Kidney (tissue), 22 donors: ENCODE data around the gene GATA6. TPM values are rescaled to one million over a fixed set of nuclear protein-coding genes. Genes with fewer than 3 reads are reported as not detected.

ENCODE experiments used
- DNase-seq, 5 donors: peaks; one replicate each; pipeline ENCODE4 v3.0.0-alpha.2; 2013 to 2020
- FAIRE-seq: peaks from 2 replicates; lab custom pipeline; 2012; peaks lifted over from hg19 to GRCh38; lab: Jason Lieb, UNC
- H3K27ac ChIP-seq, 2 donors: one replicate each; pipeline ENCODE4 v1.7.0; 2013; ENCODE audit warnings: low read depth in 2 of 2, low read length in 2 of 2, inconsistent platforms in 1 of 2
- H3K27me3 ChIP-seq: one replicate; pipeline ENCODE4 v1.7.1; 2013; ENCODE audit warnings: low read length, inconsistent platforms; ENCODE audit not compliant: control insufficient read depth, insufficient read depth
- H3K36me3 ChIP-seq, 3 donors: one replicate each; pipeline versions ENCODE4 v1.7.0 to v1.7.1; 2013; ENCODE audit warnings: low read length in 3 of 3, control low read depth in 1 of 3, inconsistent platforms in 1 of 3; ENCODE audit not compliant: insufficient read depth in 3 of 3, control insufficient read depth in 2 of 3
- H3K4me1 ChIP-seq, 3 donors: one replicate each; pipeline versions ENCODE4 v1.7.0 to v1.7.1; 2013; ENCODE audit warnings: low read length in 3 of 3, inconsistent platforms in 1 of 3, low read depth in 1 of 3; ENCODE audit not compliant: control insufficient read depth in 2 of 3, insufficient read depth in 2 of 3
- H3K4me3 ChIP-seq, 3 donors: one replicate each; pipeline versions ENCODE4 v1.7.0 to v1.8.1; 2013; ENCODE audit warnings: low read length in 3 of 3, control low read depth in 1 of 3, inconsistent platforms in 1 of 3
- H3K9ac ChIP-seq, 3 donors: one replicate each; pipeline versions ENCODE4 v1.7.0 to v1.7.1; 2013; ENCODE audit warnings: low read length in 3 of 3, control low read depth in 1 of 3, inconsistent platforms in 1 of 3
- H3K9me3 ChIP-seq, 3 donors: one replicate each; pipeline versions ENCODE4 v1.7.0 to v1.7.1; 2013; ENCODE audit warnings: low read length in 3 of 3, control low read depth in 1 of 3, inconsistent platforms in 1 of 3; ENCODE audit not compliant: control insufficient read depth in 2 of 3, insufficient read depth in 1 of 3
- intact Hi-C: fragments of 100-400 bp; cut with DNase I; formaldehyde crosslinking; loops from one replicate; pipeline ENCODE4 v1.11.1; 2022
- long read RNA-seq, 10 donors: library from polyadenylated mRNA in 1 of 10; unstranded in 1 of 10; transcript quantifications; one replicate each; pipeline ENCODE4 v2.0.0 and lab custom pipeline, GENCODE V29; 2021 to 2026
- polyA plus RNA-seq: library from polyadenylated mRNA; stranded (reverse); fragments of 350-450 nt; fragmentation: Illumina TruSeq; extraction: RNeasy Lipid Tissue Mini Kit (QIAGEN cat#74804); gene quantifications from one replicate; pipeline ENCODE4 v1.2.3, GENCODE V29; 2014; ENCODE audit warnings: low read depth, low replicate concordance; ENCODE audit not compliant: insufficient read depth
- total RNA-seq: library from RNA; stranded (reverse); fragmentation: NEBNext Ultra II Directional; extraction: Animal tissue kit (Norgen Biotek cat#: 25700); gene quantifications from one replicate; pipeline ENCODE4 v1.2.1, GENCODE V29; 2021
- TF ChIP-seq, protein P1 (sequence below): IDR thresholded peaks from 3 replicates; pipeline ENCODE4 v1.5.1; 2012; ENCODE audit warnings: mild to moderate bottlenecking, moderate library complexity, borderline replicate concordance; ENCODE audit not compliant: insufficient read depth; ENCODE audit errors: extremely low read depth
- donor health status: control.
- donor health status: control.
- donor health status: control.
- donor health status: control.
- donor health status: control.
- donor health status: DM: yes; HTN: yes; CAD: no.
- donor health status: Normal renal cell carcinoma (clear cell type).

The GATA6 gene
- 10.9 TPM for total RNA-seq
- polyA plus RNA-seq = 1.7 TPM
- long read RNA-seq, donor 1, partial matches to known transcripts = 0 of 2 reads
- long read RNA-seq, donor 1, other reads (novel, unspliced or antisense) = 0 of 2 reads
- long read RNA-seq, donor 2, transcript GATA6-201 (7 exons, 3,770 nt) = major isoform, 5 of 5 reads
- long read RNA-seq, donor 2, partial matches to known transcripts = 0 of 5 reads
- long read RNA-seq, donor 2, other reads (novel, unspliced or antisense) = 0 of 5 reads
- long read RNA-seq, donor 3, transcript GATA6-201 (7 exons, 3,770 nt) = major isoform, 5 of 6 reads
- long read RNA-seq, donor 3, partial matches to known transcripts = 0 of 6 reads
- long read RNA-seq, donor 3, other reads (novel, unspliced or antisense) = 0 of 6 reads
- long read RNA-seq, donor 4, partial matches to known transcripts = 0 of 1 reads
- long read RNA-seq, donor 4, other reads (novel, unspliced or antisense) = 0 of 1 reads
- long read RNA-seq, donor 5 = 0 reads
- long read RNA-seq, donor 6 = 0 reads
- long read RNA-seq, donor 7, transcript GATA6-201 (7 exons, 3,770 nt) = major isoform, 6 of 15 reads
- long read RNA-seq, donor 7, partial matches to known transcripts = 3 of 15 reads
- long read RNA-seq, donor 7, other reads (novel, unspliced or antisense) = 4 of 15 reads
- long read RNA-seq, donor 8, partial matches to known transcripts = 0 of 1 reads
- long read RNA-seq, donor 8, other reads (novel, unspliced or antisense) = 0 of 1 reads
- long read RNA-seq, donor 9, partial matches to known transcripts = 0 of 3 reads
- long read RNA-seq, donor 9, other reads (novel, unspliced or antisense) = 0 of 3 reads
- long read RNA-seq, donor 10, partial matches to known transcripts = 5 of 5 reads
- long read RNA-seq, donor 10, other reads (novel, unspliced or antisense) = 0 of 5 reads

DNA sequence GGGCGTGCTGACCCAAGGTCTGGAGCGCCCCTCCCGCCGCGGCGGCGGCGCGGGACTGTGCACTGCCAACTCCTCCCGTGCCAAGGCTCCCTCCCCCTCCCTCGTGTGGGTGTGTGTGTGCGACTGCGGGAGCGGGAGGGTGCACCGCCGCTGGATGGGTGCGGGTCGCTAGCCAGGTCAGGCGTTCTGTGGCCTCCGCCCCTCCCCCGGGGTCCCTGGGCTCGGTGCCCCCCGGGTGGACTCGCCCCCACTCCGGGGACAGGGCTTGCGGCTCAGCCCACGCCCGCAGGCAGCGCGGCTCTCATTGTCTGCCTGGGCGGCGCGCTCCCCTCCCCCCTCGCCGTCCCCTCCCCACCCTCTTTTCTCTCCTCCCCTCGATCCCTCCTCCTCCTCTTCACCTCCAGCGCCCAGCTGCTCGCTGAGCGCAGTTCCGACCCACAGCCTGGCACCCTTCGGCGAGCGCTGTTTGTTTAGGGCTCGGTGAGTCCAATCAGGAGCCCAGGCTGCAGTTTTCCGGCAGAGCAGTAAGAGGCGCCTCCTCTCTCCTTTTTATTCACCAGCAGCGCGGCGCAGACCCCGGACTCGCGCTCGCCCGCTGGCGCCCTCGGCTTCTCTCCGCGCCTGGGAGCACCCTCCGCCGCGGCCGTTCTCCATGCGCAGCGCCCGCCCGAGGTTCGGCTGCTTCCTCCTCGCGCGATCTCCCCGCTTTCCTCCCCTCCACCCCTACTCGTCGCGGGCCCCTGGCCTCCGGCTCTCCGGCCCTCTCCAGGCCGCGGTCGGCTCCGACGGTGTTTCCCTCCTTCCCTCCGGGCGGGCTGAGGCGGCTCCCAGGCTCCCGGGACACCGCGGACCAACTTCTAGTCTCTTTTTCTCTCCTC, at the start of gene GATA6:
TSS of gene GATA6 (plus strand) at position 579 of the 878 bp plus-strand sequence. CDS start 1,556 bp downstream, outside the sequence.
- peak within 1 kb of the TSS; percentile 53 to 56 (median 55) for H3K9ac ChIP-seq
- peaks cover 52% of the 10 kb centered on the region for H3K27me3 ChIP-seq
- intact Hi-C loops = loop anchor here (10.0 kb wide), 1 partner anchor 396 kb away; no protein-coding TSS in a partner anchor
- no peaks in the 10 kb centered on the region for H3K9me3 ChIP-seq
- H3K4me1 ChIP-seq = peaks cover 0 to 7% (median 0%) of the 10 kb centered on the region in 3 donors
- no peaks in the 10 kb centered on the region for H3K36me3 ChIP-seq
- FAIRE-seq (no peak), DNase-seq (peak; percentile 87 to 96 (median 90))
- H3K4me3 ChIP-seq = peak within 1 kb of the TSS; percentile 70 to 84 (median 77)
- TF ChIP-seq, protein P1, sequence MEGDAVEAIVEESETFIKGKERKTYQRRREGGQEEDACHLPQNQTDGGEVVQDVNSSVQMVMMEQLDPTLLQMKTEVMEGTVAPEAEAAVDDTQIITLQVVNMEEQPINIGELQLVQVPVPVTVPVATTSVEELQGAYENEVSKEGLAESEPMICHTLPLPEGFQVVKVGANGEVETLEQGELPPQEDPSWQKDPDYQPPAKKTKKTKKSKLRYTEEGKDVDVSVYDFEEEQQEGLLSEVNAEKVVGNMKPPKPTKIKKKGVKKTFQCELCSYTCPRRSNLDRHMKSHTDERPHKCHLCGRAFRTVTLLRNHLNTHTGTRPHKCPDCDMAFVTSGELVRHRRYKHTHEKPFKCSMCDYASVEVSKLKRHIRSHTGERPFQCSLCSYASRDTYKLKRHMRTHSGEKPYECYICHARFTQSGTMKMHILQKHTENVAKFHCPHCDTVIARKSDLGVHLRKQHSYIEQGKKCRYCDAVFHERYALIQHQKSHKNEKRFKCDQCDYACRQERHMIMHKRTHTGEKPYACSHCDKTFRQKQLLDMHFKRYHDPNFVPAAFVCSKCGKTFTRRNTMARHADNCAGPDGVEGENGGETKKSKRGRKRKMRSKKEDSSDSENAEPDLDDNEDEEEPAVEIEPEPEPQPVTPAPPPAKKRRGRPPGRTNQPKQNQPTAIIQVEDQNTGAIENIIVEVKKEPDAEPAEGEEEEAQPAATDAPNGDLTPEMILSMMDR = peak; percentile 50
- H3K27ac ChIP-seq = peak within 1 kb of the TSS; percentile 86 to 91

DNA sequence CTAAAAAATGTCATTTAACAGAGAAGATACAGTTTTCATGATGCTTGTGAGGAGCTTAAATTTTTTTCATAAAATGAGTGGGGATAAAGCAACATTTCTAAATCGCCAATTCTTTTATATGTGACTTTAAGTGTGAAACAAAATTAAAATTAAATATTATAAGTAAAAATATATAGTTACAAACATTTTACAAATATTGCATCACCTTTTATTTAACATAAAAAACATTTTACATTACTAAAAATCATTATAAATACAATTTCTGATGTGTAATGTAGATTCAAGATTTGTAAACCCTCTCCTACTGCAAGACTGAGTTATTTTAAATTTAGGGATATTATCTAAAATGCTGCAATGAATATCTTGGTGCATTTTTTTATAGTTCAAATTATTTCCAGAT, 44.4 kb upstream of the GATA6 start:
- TF ChIP-seq, protein P1 = no peak
- no peak for FAIRE-seq

DNA sequence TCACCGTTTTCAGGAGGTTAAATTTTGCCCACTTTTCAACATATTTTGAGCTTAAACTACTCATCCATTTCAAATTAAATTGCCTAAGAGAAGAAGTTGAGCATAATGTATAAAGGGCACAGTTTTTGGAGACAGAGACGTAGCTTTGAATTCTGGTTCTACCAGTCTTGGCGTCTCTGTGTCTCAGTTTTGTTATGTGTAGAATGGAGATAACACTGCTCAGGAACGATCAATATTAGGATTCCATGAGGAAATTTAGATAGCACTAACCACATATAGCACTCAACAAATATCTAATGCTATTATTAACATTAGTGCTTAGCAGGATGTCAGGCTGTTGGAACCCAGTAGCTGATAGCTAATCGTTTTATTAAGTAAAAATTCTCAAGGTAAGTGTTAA, 40.4 kb upstream of the GATA6 start:
- H3K9ac ChIP-seq = no peak overlapping the region
- no peak overlapping the region for H3K27ac ChIP-seq
- intact Hi-C loops = no loop called here
- H3K4me1 ChIP-seq = no peaks in the 10 kb centered on the region
- no peaks in the 10 kb centered on the region for H3K27me3 ChIP-seq
- H3K36me3 ChIP-seq = no peaks in the 10 kb centered on the region
- DNase-seq (no peak), FAIRE-seq (no peak)
- H3K9me3 ChIP-seq = no peaks in the 10 kb centered on the region
- TF ChIP-seq, protein P1 = no peak
- H3K4me3 ChIP-seq = no peak overlapping the region

More for the DNA sequence above, 44.4 kb upstream of the GATA6 start:
- no peak for DNase-seq
- intact Hi-C loops = no loop called here
- Histone ChIP-seq H3K27me3 (no peaks in the 10 kb centered on the region), H3K36me3 (no peaks in the 10 kb centered on the region), H3K9ac (no peak overlapping the region), H3K27ac (no peak overlapping the region), H3K4me3 (no peak overlapping the region), H3K9me3 (no peaks in the 10 kb centered on the region), H3K4me1 (no peaks in the 10 kb centered on the region)
